ENCODE measurements around the gene SFXN4.
"Not testable (repeated sequence)": the region's sequence is repeated elsewhere in the genome, so short reads cannot be mapped to it uniquely, and the experiment has no call there.

Gene SFXN4

DNA sequence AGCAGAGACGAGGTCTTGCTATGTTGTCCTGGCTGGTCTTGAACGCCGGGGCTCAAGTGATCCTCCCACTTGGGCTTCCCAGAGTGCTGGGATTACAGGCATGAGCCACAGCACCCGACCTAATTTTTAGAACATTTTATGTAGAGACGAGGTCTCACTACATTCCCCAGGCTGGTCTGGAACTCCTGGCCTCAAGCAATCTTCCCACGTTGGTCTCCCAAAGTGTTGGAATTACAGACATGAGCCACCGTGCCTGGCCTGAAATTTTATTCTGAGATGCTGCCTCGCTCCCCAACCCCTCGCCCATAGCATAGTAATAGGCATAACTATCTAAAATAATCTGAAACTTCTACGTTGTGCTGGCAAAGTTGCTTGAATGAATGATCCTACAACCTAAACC is 21.9 kb downstream of the SFXN4 start:
- no peak for DNase-seq (ENCODE audit: low read depth)

GRCh38 chr10:119140603-119141245 is 24.8 kb downstream of the SFXN4 start:
- DNase-seq (ENCODE audit: low read depth) = no peak

DNA sequence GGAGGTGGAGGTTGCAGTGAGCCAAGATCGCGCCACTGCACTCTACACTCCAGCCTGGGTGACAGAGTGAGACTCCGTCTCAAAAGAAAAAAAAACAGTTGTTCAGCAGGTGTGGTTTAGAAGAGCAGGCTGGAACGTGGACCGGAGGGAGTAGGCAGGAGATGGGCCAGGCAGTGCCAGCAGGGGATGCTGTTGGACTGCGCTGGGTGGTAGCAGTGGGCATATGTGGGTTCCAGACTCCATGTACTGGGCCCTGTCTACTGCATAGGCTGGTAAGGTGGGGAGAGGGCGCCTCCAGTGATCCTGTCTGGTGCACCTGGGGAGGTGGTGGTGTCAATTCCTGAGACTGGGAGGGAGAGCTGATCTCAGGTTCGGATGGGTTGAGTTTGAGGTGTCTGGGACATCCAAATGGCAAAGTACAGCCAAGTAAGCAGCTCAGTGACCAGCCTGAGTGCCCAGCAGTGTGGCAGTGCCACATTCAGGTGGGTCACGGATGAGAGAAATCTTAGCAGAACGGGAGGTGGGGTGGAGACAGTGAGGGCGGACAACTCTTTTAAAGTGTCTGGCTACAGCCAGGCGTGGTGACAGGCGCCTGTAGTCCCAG is 25.9 kb downstream of the SFXN4 start:
- no peak for DNase-seq (ENCODE audit: low read depth)

GRCh38 chr10:119138346-119139306 is 26.9 kb downstream of the SFXN4 start:
- no peak for DNase-seq (ENCODE audit: low read depth)

GRCh38 chr10:119137878-119138277 is 27.6 kb downstream of the SFXN4 start:
- not testable (repeated sequence) for DNase-seq (ENCODE audit: low read depth)

DNA sequence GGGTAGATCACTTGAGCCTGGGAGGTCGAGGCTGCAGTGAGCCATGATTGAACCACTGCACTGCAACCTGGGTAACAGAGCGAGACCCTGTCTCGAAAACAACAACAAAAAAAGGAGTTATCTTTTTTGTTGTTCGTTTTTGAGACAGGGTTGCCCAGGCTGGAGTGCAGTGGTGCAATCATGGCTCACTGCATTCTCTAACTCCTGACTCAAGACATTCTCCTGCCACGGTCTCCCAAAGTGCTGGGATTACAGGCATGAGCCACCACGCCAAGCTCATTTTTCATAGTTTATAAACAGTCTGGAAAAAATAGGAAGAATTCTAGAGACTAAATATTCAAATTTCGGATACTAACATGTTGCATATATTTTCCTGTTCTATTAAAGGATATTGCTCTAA is 29.4 kb downstream of the SFXN4 start:
- DNase-seq (ENCODE audit: low read depth) = no peak

DNA sequence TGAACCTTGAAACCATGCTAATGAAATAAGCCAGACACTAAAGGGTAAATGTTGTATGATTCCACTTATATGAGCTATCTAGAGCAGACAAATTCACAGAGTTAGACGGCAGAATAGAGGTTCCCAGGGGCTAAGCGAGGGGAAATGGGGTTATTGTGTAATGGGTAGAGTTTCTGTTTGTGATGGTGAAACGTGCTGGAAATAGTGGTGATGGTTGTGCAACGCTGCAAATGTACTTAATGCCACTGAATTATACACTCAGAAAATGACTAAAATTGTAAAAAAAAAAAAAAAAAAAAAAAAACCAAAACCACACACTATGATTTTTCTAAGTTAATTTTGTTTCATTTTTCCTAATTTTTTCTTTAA is 30.0 kb downstream of the SFXN4 start:
- no peak for DNase-seq (ENCODE audit: low read depth)

DNA sequence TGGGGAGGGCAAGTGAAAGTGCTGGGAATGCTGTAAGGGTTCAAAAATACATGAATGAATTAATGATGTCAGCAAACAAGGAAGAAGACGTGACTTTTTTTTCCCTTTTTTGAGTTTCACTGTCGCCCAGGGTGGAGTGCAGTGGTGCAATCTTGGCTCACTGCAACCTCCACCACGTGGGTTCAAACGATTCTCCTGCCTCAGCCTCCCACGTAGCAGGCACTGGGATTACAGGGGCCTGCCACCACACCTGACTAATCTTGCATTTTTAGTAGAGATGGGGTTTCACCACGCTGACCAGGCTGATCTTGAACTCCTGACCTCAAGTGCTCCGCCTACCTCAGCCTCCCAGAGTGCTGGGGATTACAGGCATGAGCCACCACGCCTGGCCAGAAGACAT is 31.6 kb downstream of the SFXN4 start:
- no peak for DNase-seq (ENCODE audit: low read depth)

DNA sequence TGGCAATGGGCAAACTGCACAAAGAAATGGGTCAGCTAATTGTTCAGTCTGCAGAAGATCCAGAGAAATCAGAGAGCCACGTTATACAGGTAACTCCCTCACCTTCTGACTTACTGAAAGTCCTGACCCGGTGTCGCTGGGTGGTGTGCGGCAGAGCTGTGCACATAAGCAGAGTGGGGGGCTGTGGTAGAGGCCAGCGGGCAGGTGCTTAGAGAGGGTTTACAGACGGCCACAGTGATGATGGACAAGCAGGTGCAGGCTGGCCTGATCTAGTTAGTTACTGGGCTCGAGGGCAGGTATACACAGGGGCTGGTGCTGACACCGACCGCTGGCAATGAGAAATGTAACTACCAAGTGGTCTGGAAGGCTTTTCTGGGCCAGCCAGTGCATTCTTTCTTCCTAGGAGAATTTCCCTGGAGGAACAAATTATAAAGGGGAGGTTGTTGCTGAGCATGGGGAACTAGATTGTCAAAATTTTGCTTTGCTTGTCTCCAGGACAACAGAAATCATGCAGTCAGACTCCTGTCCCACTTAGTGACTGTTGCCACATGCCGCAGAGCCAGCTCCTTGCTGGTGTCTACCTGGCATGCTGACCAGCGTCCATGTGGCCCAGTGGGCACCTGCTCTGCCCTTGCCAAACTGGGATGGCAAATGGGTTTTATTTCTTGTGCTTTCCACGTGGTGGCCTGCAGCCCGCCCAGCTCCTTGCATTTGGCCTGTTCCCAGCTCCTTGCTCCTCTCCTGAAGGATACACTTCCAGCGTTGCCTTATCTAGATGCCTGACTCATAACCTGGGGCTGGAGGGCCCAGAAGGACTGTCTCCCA is 32.8 kb downstream of the SFXN4 start:
- no peak for DNase-seq (ENCODE audit: low read depth)

DNA sequence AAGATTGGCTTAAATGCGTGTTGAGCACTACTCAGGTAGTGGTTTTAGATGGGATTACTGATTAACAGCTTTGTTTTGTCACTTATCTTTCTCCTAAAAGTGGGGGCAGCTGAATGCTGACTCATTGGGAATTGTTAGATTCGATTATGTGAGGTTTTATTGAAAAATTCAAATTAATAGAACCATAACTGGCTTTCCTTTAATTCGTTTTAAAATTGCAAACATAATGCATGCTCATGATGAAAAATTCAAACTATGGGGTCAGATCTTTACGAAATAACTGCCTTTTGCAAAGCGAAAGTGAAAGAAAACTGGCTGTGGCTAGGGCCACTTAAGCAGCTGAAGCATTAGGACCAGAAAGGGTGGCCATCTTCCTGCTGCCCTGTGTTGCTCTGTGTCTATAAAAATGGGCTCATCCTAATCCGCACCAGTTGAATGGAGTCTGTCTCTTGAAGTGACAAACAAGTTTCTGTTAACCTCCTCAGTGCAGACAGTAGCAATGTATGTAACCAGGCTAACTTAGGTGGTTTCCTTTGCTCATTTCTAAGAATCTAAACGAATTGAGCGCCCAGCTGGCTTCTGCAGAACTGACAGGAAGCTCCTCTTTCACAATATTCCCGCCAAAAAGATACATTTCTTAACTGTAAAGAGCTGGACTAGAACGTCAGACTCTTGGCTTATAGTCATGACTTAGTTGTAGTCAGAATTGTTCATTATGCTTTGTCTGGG is 33.8 kb downstream of the SFXN4 start:
- no peak for DNase-seq (ENCODE audit: low read depth)

DNA sequence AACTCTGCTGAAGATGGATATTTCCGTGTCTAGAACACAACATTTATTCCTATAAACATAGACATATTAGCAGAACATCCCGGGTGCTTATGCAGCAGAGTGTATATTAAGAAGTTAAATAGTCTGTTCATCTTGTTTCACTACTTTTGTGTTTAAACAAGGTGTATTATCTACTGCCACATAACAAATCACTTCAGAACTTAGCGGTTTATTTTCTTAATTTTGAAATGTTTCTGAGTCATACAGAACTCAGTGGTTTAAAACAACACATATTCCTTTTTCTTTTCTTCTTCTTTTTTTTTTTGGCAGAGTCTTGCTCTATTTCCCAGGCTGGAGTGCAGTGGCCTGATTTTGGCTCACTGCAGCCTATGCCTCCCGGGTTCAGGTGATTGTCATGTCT is 35.8 kb downstream of the SFXN4 start:
- DNase-seq (ENCODE audit: low read depth) = no peak

DNA sequence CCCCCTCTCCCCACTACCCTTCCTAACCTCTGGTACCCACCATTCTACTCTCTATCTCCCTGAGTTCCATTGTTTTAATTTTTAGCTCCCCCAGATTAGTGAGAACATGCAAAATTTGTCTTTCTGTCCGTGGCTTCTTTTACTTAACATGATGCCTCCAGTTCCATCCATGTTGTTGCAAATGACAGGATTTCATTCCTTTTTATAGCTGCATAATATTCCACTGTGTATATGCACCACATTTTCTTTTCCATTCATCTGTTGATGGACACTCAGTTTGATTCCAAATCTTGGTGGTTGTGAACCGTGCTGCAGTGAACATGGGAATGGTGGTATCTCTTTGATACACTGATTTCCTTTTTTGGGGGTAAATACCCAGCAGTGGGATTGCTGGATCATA is 39.6 kb downstream of the SFXN4 start:
- no peak for DNase-seq (ENCODE audit: low read depth)

GRCh38 chr10:119120875-119121274 is 44.6 kb downstream of the SFXN4 start:
- no peak for DNase-seq (ENCODE audit: low read depth)

GRCh38 chr10:119120413-119120867 is 45.1 kb downstream of the SFXN4 start:
- no peak for DNase-seq (ENCODE audit: low read depth)

- DNase-seq (ENCODE audit: low read depth) = no peak
Measured at GRCh38 chr10:119119400-119119799, 46.1 kb downstream of the SFXN4 start.

DNA sequence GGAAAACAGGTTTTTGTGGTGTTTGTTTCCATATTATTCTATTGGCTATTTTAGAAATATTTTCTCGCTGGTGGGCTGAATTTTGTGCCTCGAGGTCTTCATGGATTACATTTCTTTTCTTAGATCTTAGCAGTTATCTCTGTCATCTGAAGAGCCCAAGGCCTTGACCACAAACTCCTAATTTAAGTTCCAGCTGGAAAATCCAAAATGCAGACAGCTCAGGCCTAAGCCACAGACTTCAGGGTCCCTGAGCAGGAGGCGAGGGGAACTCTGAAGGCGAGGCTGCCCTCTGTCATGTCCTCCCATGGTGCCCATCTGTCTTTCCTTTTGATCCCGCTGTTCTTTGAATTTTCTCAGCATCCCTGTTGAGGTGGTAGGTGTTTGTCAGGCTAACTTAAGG is 47.3 kb downstream of the SFXN4 start:
- no peak for DNase-seq (ENCODE audit: low read depth)

DNA sequence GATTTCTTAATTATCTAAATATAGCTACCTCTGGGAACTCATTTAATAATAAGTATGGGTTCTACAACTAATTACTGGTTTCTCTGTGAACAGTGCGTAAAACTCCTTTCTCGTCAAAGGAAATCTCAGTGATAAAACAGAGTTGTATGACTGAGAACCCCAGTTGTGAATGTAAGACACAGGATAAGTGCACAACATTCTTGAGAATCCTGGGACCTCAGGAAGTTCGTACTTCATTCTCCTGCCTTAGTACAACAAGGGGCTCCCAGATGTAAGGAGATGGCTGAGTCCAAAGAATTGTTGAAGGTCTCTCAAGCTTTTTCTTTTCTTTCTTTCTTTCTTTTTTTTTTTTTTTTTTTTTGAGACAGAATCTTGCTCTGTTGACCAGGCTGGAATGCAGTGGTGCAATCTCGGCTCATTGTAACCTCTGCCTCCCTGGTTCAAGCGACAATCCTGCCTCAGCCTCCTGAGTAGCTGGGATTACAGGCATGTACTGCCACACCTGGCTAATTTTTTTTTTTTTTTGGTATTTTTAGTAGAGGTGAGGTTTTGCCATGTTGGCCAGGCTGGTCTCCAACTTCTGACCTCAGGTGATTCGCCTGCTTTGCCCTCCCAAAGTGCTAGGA is 49.1 kb downstream of the SFXN4 start:
- DNase-seq (ENCODE audit: low read depth) = no peak

DNA sequence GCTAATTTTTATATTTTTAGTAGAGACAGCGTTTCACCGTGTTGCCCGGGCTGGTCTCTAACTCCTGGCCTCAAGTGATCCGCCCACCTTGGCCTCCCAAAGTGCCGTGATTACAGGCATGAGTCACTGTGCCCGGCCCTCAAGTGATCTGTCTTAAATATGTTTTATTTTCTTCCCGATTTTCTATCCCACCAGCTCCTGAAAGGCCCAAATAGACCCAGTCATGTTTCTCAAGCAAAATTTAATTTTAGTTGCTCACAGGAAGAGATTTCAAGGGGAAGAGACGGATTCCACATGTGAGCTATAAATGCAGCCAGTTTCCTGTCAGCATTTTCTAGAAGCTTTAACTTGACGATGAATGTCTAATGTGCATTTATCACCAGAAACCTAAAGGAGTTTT is 49.6 kb downstream of the SFXN4 start:
- DNase-seq (ENCODE audit: low read depth) = no peak

DNA sequence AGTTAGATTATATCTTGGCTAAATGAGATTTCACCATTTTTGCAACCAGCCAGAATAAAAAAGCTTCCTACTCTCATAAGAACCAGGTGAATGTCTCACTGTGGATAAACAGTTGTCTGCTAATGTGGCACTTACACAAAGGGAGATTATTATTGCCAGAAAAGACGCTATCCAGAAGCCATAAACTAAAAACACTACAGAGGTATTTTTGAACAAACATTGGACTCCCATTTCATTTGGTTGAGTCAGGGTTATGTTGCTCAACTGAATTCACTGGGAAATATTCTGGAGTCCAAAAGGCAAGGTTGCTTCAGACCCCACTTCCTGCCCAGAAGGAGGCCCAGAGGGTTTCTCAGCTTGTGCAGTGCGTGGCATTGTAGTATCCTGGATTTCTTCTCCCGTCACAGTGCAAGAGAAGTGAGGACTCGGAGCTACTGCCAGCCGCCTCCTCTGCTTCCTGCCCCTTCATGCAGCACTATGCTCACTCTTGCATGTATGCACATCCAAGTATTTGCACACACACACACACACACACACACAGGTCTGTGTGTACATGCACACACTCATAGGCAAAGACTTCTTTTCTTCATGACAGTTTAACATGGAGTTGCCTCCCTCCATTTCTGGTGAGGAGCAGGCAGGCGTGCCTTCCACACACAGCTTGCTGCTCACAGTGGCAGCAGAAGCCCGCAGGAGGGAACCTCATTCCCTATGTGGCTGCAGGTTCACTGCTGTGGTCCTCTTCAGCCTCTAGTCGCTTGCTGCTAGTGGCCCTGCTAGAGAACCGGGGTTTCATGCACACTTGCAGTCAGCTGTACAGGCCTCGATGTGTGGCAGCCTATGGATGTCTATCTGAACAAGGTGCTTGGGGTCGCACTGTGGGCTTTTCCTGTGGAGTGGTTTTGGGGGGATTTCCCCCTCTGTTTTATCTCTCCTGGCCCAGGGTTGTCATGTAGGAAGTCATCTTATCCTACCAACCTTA is 51.5 kb downstream of the SFXN4 start:
- no peak for DNase-seq (ENCODE audit: low read depth)

DNA sequence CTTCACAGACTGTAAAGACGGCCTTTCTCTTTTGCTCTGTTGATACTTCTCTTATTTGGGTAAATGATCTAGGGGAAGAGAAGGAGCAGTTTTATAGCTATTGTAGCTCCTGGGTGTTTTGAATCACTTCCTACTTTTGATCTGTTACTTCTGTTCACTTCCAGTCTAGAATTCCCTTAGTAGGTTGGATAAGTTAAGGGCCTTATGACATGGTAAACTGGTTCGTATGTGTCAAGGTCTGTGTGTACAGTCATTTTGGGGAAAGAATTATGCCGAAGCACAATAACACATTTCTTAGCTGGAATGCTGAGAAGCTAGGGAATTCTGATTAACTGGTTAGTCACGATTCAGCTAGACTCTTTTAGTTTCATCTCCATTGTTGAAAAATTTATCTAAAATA is 53.5 kb downstream of the SFXN4 start:
- no peak for DNase-seq (ENCODE audit: low read depth)

All from stimulated activated CD8-positive, alpha-beta memory T cell treated with anti-CD3 and anti-CD28 coated beads, Interleukin-15, amount 100 ng/mL, for 24 hours (primary cell).